HepG2 (cell line): ENCODE results near the gene CCND1. TPM values are rescaled to one million over a fixed set of nuclear protein-coding genes. Genes with fewer than 3 reads are reported as not detected.

Experiments
- AHR ChIP-seq: IDR thresholded peaks from 2 replicates; pipeline ENCODE4 v1.6.1; 2018; ENCODE audit warnings: missing genetic modification reagents, missing compliant biosample characterization
- ARNT2 ChIP-seq: sonication (generic); formaldehyde crosslinking; IDR thresholded peaks from 2 replicates; pipeline ENCODE4 v1.8.0; 2022; ENCODE audit warnings: mild to moderate bottlenecking, low read depth, missing genetic modification reagents, moderate library complexity
- ARNTL ChIP-seq: sonication (generic); formaldehyde crosslinking; IDR thresholded peaks from 2 replicates; pipeline ENCODE4 v1.4.0; 2020; ENCODE audit warnings: mild to moderate bottlenecking, missing genetic modification reagents
- BRD4 ChIP-seq: sonication (generic); formaldehyde crosslinking; IDR thresholded peaks from 2 replicates; pipeline ENCODE4 v1.4.0; 2020; ENCODE audit warnings: missing genetic modification reagents
- CENPBD1 ChIP-seq: sonication (generic); formaldehyde crosslinking; IDR thresholded peaks from 2 replicates; pipeline ENCODE4 v1.8.0; 2022; ENCODE audit warnings: missing genetic modification reagents, low read depth, mild to moderate bottlenecking, borderline replicate concordance
- FOSL1 ChIP-seq: sonication (generic); formaldehyde crosslinking; IDR thresholded peaks from 2 replicates; pipeline ENCODE4 v1.9.0; 2021; ENCODE audit warnings: missing genetic modification reagents, borderline replicate concordance
- FOSL2 ChIP-seq: sonication (generic); formaldehyde crosslinking; IDR thresholded peaks from 2 replicates; pipeline ENCODE4 v1.4.0; 2020; ENCODE audit warnings: missing genetic modification reagents
- GPBP1L1 ChIP-seq: sonication (generic); formaldehyde crosslinking; IDR thresholded peaks from 2 replicates; pipeline ENCODE4 v1.5.0; 2020; ENCODE audit warnings: mild to moderate bottlenecking, missing genetic modification reagents
- HNF4G ChIP-seq, 2 experiments: sonication (generic) in 1 of 2; formaldehyde crosslinking in 1 of 2; IDR thresholded peaks; 2 replicates each; pipeline versions ENCODE4 v1.4.0 to v1.6.1; 2011 to 2020; ENCODE audit warnings: borderline replicate concordance in 2 of 2, low read depth in 2 of 2, mild to moderate bottlenecking in 2 of 2, low read length in 1 of 2, missing genetic modification reagents in 1 of 2, moderate library complexity in 1 of 2
- KLF6 ChIP-seq: IDR thresholded peaks from 2 replicates; pipeline ENCODE4 v1.8.0; 2016; ENCODE audit warnings: missing biosample characterization, missing genetic modification reagents
- LCORL ChIP-seq, 2 experiments: fragments of 450-650 bp in 1 of 2; sonication (generic) in 1 of 2; formaldehyde crosslinking in 1 of 2; IDR thresholded peaks; 2 replicates each; pipeline versions ENCODE4 v1.5.0 to v1.6.1; 2017 to 2020; ENCODE audit warnings: antibody characterized with exemption in 1 of 2, missing genetic modification reagents in 1 of 2
- MEF2D ChIP-seq: sonication (generic); formaldehyde crosslinking; IDR thresholded peaks from 2 replicates; pipeline ENCODE4 v1.5.1; 2020; ENCODE audit warnings: mild to moderate bottlenecking, missing genetic modification reagents
- PLRG1 ChIP-seq: fragments of 450-650 bp; conservative IDR thresholded peaks from 2 replicates; pipeline ENCODE4 v1.6.1; 2016
- PRMT3 ChIP-seq: sonication (generic); formaldehyde crosslinking; IDR thresholded peaks from 2 replicates; pipeline ENCODE4 v1.8.1; 2022; ENCODE audit warnings: low read depth, mild to moderate bottlenecking, moderate library complexity, missing genetic modification reagents, borderline replicate concordance
- SIX4 ChIP-seq: sonication (generic); formaldehyde crosslinking; IDR thresholded peaks from 2 replicates; pipeline ENCODE4 v1.4.0; 2020; ENCODE audit warnings: missing genetic modification reagents
- SRSF4 ChIP-seq: fragments of 200-400 bp; formaldehyde crosslinking; IDR thresholded peaks from one replicate; pipeline ENCODE4 v1.6.1; 2018; ENCODE audit warnings: mild to moderate bottlenecking, low read depth, low read length, moderate library complexity; ENCODE audit not compliant: poor library complexity, severe bottlenecking
- XBP1 ChIP-seq: sonication (generic); formaldehyde crosslinking; IDR thresholded peaks from 2 replicates; pipeline ENCODE4 v1.5.0; 2020; ENCODE audit warnings: missing genetic modification reagents
- YEATS2 ChIP-seq: sonication (generic); formaldehyde crosslinking; IDR thresholded peaks from 2 replicates; pipeline ENCODE4 v1.4.0; 2020; ENCODE audit warnings: missing genetic modification reagents, borderline replicate concordance
- ZBTB7B ChIP-seq: sonication (generic); formaldehyde crosslinking; IDR thresholded peaks from 2 replicates; pipeline ENCODE4 v1.4.0; 2020; ENCODE audit warnings: missing genetic modification reagents
- ZKSCAN1 ChIP-seq: fragments of 150-350 bp; IDR thresholded peaks from 2 replicates; pipeline ENCODE4 v1.6.1; 2014; ENCODE audit warnings: low read length
- ZNF274 ChIP-seq: sonication (generic); formaldehyde crosslinking; IDR thresholded peaks from 2 replicates; pipeline ENCODE4 v1.5.1; 2020; ENCODE audit warnings: mild to moderate bottlenecking, missing genetic modification reagents
- ZNF354B ChIP-seq: sonication (generic); formaldehyde crosslinking; IDR thresholded peaks from 2 replicates; pipeline ENCODE4 v1.8.0; 2022; ENCODE audit warnings: mild to moderate bottlenecking, missing genetic modification reagents
- ZNF607 ChIP-seq: sonication (generic); formaldehyde crosslinking; IDR thresholded peaks from 2 replicates; pipeline ENCODE4 v1.5.1; 2020; ENCODE audit warnings: missing genetic modification reagents, mild to moderate bottlenecking, borderline replicate concordance
- ZNF766 ChIP-seq: sonication (generic); formaldehyde crosslinking; IDR thresholded peaks from 2 replicates; pipeline ENCODE4 v1.5.0; 2020; ENCODE audit warnings: missing genetic modification reagents, borderline replicate concordance
- polyA plus RNA-seq, 8 experiments: library from polyadenylated mRNA; depleted of rRNA in 3 of 8; stranded (reverse) in 7 of 8; unstranded in 1 of 8; fragments of >200 nt; fragmentation: Illumina TruSeq in 4 of 8; extraction: Trizol in 4 of 8; gene quantifications; 2 replicates each; pipeline versions ENCODE4 v1.2.1 to v1.2.3, GENCODE V29; 2011 to 2016; ENCODE audit warnings: low read depth in 4 of 8, missing spikeins in 1 of 8, mixed read lengths in 1 of 8; ENCODE audit not compliant: insufficient read depth in 1 of 8
- total RNA-seq, 5 experiments: library from RNA; depleted of rRNA; stranded (reverse); fragments of >200 nt; fragmentation: Illumina TruSeq; extraction: Trizol; gene quantifications; 2 replicates each; pipeline ENCODE4 v1.2.3, GENCODE V29; 2016; ENCODE audit warnings: low read depth in 1 of 5
- TF ChIP-seq, protein P1 (sequence below): sonication (generic); formaldehyde crosslinking; IDR thresholded peaks from 2 replicates; pipeline ENCODE4 v1.5.0; 2020; ENCODE audit warnings: missing genetic modification reagents, mild to moderate bottlenecking, borderline replicate concordance
- TF ChIP-seq, protein P2 (sequence below): sonication (generic); formaldehyde crosslinking; conservative IDR thresholded peaks from 2 replicates; pipeline ENCODE4 v1.4.0; 2020; ENCODE audit warnings: missing genetic modification reagents

The CCND1 gene
- total and polyA plus RNA-seq, 2 of the 13 experiments (the other 11 are each of a cell fraction or from before 2014, with no cell fraction given), result 107 to 136 TPM

GRCh38 chr11:69700278-69701140, 59.6 kb downstream of the CCND1 start (continued):
- TF ChIP-seq HNF4G (IDR thresholded peaks at IDR 0.05; ENCODE audit: borderline replicate concordance, low read depth, low read length) (0 out of 2 replicates have a peak, but pooled peaks have one; percentile 4), HNF4G (CRISPR knock-in tag; IDR thresholded peaks at IDR 0.05; ENCODE audit: borderline replicate concordance, low read depth) (no peak), FOSL2 (CRISPR knock-in tag) (peak; percentile 69), SIX4 (no peak), ARNT2 (no peak), SRSF4 (no peak), FOSL1 (peak; percentile 39; the same call in 1 of the 2 replicates), CENPBD1 (no peak), ZNF766 (CRISPR knock-in tag) (no peak), BRD4 (CRISPR knock-in tag) (no peak), PRMT3 (CRISPR knock-in tag) (no peak), LCORL (IDR thresholded peaks at IDR 0.05) (no peak), LCORL (CRISPR knock-in tag; IDR thresholded peaks at IDR 0.05) (peak; percentile 77), ZNF354B (CRISPR knock-in tag) (no peak), MEF2D (no peak), ARNTL (CRISPR knock-in tag) (no peak), YEATS2 (CRISPR knock-in tag) (no peak; the same call in 1 of the 2 replicates), PLRG1 (no peak), AHR (CRISPR knock-in tag) (0 out of 2 replicates have a peak, but pooled peaks have one; percentile 46), ZNF274 (CRISPR knock-in tag) (0 out of 2 replicates have a peak, but pooled peaks have one; percentile 24), KLF6 (CRISPR knock-in tag) (no peak), GPBP1L1 (no peak), XBP1 (no peak), ZNF607 (CRISPR knock-in tag) (no peak), ZKSCAN1 (no peak), ZBTB7B (no peak)
- TF ChIP-seq, protein P1, sequence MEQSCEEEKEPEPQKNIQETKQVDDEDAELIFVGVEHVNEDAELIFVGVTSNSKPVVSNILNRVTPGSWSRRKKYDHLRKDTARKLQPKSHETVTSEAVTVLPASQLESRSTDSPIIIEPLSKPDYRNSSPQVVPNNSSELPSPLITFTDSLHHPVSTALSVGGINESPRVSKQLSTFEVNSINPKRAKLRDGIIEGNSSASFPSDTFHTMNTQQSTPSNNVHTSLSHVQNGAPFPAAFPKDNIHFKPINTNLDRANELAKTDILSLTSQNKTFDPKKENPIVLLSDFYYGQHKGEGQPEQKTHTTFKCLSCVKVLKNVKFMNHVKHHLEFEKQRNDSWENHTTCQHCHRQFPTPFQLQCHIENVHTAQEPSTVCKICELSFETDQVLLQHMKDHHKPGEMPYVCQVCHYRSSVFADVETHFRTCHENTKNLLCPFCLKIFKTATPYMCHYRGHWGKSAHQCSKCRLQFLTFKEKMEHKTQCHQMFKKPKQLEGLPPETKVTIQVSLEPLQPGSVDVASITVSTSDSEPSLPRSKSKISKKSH (CRISPR knock-in tag), result 0 out of 2 replicates have a peak, but pooled peaks have one; percentile 53
- TF ChIP-seq, protein P2, sequence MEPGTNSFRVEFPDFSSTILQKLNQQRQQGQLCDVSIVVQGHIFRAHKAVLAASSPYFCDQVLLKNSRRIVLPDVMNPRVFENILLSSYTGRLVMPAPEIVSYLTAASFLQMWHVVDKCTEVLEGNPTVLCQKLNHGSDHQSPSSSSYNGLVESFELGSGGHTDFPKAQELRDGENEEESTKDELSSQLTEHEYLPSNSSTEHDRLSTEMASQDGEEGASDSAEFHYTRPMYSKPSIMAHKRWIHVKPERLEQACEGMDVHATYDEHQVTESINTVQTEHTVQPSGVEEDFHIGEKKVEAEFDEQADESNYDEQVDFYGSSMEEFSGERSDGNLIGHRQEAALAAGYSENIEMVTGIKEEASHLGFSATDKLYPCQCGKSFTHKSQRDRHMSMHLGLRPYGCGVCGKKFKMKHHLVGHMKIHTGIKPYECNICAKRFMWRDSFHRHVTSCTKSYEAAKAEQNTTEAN, result no peak
